Activated CD4-positive, alpha-beta T cell treated with anti-CD3 and anti-CD28 coated beads for 1 hour (primary cell): Measurements from ENCODE around the gene EBF4.
A peak's percentile ranks its signal among the peaks of the same experiment; 100 is the strongest.

ENCODE experiments used
- DNase-seq: peaks from one replicate; pipeline ENCODE4 v3.0.0-alpha.2; 2020

EBF4 gene, protein sequence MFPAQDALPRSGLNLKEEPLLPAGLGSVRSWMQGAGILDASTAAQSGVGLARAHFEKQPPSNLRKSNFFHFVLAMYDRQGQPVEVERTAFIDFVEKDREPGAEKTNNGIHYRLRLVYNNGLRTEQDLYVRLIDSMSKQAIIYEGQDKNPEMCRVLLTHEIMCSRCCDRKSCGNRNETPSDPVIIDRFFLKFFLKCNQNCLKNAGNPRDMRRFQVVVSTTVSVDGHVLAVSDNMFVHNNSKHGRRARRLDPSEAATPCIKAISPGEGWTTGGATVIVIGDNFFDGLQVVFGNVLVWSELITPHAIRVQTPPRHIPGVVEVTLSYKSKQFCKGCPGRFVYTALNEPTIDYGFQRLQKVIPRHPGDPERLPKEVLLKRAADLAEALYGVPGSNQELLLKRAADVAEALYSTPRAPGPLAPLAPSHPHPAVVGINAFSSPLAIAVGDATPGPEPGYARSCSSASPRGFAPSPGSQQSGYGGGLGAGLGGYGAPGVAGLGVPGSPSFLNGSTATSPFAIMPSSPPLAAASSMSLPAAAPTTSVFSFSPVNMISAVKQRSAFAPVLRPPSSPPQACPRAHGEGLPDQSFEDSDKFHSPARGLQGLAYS

DNA sequence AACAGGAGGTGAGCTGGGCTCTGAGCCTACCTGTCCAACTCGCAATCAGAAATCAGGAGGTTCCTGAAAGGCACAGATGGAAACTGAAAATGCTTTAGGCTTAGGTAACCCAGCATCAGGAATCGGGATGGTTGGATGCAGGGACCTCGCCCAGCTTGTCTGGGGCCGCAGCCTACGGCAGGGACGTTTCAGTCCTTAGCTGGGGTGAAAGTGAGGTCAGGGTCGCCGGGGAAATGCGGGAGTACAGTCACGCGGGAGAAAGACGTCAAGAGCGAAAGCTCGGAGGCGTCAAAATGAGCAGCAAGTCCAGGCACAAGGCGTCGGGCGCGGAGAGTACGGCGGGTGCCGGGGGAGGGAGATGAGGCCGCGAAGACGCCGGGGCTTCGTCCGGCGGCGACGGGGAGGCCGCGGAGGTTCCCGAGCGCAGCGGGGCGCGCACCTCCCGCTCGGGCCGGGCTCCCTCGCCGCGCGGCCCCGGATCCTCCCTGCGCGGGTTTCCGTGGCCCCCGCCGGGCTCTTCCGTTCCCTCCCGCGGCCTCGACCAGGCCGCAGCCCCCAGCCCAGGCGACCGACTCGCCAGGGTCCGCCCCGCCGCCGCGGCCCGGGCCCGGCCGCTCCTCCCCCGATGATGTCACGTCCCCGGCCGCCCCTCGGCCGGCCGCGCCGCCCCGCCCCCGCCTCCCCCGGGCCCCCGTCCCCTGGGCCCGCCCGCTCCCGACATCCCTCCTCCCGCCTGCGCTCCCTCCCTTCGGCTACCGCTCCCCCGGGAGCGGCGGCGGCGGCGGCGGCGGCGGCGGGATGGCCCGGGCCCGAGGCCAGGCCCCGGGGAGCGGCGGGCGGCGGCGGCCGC is at the start of gene EBF4:
Gene EBF4 (plus strand): TSS at position 745 of the 850 bp plus-strand sequence. CDS start 866 bp downstream, outside the sequence.
- DNase-seq: no peak

- no peak for DNase-seq
Measured at GRCh38 chr20:2643708-2644107, 48.9 kb upstream of the EBF4 start.

- DNase-seq: peak; percentile 92
Measured at GRCh38 chr20:2651772-2652723, 40.5 kb upstream of the EBF4 start, which contains the start of gene NOP56. Gene NOP56 (plus strand): TSS chr20:2652632. CDS start chr20:2652661, 29 bp downstream.

DNA sequence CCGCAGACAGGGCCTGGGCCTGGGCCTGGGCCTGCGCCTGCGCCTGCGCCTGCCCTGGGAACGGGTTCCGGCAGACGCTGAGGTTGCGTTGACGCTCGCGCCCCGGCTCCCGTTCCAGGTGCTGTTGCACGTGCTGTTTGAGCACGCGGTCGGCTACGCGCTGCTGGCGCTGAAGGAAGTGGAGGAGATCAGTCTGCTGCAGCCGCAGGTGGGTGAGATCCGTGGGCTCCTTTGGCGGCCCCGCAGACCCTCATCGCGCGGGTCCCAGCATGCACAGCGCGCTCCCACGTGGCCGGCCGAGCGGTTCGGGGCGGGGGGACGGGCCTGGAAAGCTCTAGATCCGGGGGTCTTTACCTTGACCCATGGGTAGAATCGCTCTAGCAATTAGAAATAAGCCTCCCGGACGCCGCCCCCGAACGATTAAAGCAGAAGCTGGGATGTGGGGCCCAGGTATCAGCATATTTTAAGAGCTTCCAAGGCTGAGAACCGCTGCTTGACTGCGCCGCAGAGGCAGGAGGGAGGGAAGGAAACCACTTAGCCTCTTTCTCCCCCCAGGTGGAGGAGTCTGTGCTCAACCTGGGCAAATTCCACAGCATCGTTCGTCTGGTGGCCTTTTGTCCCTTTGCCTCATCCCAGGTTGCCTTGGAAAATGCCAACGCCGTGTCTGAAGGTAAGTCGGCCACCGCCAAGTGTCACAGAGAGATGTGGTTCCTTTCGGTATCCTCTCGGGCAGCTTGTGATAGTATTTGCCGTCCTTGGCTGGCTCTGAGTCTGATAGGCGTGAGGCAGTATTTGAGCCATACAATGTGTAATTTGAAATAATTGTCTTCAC is 39.6 kb upstream of the EBF4 start:
- DNase-seq: no peak

- no peak for DNase-seq
Measured at GRCh38 chr20:2653556-2654383, 38.8 kb upstream of the EBF4 start.

DNA sequence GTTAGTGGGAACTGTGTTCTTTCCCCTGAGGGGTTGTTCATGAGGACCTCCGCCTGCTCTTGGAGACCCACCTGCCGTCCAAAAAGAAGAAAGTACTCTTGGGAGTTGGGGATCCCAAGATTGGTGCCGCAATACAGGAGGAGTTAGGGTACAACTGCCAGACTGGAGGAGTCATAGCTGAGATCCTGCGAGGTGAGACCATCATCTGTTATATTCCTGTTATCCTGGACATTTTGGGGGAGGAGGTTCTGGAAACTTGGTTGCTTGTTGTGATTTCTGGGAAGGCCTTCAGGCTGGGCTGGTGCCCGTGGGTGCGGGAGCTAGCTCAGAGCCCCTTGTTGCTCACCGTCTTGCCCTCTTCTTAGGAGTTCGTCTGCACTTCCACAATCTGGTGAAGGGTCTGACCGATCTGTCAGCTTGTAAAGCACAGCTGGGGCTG is 38.2 kb upstream of the EBF4 start:
- no peak for DNase-seq

DNA sequence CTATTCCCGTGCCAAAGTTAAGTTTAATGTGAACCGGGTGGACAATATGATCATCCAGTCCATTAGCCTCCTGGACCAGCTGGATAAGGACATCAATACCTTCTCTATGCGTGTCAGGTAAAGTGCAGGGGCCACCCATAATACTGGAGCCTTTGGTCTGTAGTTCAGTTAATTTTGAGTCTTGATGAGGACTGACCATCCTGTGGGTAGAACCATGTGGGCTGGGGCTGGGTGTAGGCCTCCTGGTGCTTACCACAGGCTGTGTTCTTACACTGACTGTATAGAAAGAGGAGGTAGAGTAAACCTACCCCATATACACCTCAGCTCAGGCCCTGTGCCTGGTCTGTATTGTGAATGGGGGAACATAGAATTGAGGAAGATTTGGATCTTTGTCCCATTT is 37.7 kb upstream of the EBF4 start:
- DNase-seq: no peak

DNA sequence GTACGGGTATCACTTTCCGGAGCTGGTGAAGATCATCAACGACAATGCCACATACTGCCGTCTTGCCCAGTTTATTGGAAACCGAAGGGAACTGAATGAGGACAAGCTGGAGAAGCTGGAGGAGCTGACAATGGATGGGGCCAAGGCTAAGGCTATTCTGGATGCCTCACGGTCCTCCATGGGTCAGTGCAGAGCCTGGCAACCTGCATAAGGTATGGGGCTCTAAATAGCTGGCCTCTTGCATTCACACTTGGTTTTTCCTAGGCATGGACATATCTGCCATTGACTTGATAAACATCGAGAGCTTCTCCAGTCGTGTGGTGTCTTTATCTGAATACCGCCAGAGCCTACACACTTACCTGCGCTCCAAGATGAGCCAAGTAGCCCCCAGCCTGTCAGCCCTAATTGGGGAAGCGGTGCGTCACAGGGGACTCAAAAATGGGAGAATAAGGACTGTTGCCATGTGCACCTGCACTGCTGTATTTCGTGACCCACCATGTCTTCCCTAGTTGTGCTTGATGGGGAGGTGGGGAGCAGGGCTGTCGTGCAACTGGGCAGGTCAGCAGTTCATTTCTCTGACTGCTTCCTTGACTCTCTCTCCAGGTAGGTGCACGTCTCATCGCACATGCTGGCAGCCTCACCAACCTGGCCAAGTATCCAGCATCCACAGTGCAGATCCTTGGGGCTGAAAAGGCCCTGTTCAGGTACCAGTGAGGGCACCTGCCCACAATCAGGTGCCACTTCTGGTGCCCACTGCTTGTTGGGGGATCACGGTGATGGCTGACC is 37.1 kb upstream of the EBF4 start:
- no peak for DNase-seq

GRCh38 chr20:2656471-2657117 is 36.0 kb upstream of the EBF4 start:
- no peak for DNase-seq

DNA sequence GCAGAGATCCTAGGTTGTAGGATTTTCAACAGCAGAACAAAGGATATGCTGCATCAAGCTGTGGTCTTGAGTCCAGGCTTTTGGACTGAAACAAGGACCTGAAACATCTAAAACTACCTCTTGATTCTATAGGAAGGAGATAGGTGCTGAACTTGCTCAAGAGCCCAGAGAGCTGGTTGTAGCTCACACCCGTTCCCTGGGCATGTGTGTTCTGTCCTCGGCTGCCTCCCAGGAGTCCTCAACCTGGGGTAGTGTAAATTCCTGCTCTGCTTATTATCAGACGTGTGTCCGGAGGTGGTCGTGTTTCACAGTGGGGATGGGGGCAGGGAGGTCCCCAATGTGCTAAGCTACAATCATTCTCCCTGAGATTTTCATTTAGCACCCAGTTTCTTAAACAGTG is 35.3 kb upstream of the EBF4 start:
- no peak for DNase-seq

GRCh38 chr20:2657674-2658073 is 34.9 kb upstream of the EBF4 start:
- no peak for DNase-seq

DNA sequence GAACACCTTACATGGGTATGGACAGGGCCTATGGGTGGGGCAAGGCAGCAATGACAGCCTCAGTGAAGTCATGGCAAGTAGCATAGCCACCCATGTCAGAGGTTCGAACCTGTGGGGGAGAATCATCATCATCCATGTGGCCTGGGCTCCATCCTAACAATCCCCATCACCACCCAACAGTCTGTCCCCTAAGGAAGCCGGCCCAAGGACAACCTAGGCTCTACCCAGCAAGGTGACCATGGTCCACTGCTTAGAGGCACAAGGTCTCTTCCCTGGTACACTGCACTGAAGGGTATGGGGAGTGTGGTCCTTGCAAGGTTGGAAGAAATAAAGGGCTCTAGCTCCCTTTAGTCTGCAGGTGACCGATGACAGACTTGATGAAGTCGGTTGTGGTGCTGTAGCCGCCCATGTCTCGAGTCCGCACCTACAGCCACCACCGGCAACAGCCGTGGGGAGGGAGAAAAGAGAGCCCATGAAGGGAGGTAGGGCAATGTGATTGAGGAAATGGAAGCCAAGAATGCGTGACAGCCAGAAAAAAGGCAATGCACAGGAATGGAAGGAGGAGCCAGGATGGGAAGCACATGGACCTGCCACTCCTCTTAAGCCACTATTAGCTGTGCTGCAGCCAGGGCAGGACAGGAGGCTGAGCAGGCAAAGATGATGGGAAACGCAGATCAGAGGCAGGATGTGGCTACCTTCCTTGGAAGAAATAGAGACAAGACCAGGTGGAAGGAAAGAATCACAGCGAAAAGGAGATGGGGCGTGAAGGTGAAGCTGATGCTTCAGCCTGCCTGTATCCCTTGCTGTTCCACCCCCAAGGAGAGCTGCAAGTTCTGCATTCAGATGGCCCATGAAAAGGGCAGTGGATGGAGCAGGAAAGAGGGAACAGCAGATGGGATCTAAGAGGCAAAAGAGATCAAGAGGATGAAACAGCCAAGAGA is 33.9 kb upstream of the EBF4 start:
- DNase-seq: no peak

- DNase-seq: no peak
Measured at GRCh38 chr20:2659547-2659946, 33.0 kb upstream of the EBF4 start.

DNA sequence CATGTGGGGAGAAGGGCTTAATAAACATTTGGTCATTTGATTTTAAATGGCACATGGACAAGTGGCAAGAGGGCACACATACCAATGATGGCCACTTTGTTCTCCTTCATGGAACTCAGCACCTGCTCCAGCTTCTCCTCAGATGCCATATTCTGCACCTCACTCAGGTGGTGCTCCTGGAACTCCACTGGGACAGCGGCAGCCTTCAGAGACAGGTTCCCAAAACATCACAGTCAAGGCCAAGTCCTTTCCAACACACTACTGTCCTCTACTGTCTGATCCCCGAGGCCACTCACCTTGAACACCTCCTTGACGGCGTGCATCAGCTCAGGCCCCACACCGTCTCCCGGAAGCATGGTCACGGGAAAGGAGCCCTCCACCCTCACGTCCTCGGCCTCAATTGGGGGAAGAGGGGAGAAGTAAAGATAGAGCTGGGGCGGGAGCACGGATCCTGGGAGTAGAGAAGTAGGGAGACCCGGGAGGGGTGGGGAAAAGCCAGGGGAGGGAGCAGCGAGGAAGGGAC is 29.2 kb upstream of the EBF4 start:
- no peak for DNase-seq

DNA sequence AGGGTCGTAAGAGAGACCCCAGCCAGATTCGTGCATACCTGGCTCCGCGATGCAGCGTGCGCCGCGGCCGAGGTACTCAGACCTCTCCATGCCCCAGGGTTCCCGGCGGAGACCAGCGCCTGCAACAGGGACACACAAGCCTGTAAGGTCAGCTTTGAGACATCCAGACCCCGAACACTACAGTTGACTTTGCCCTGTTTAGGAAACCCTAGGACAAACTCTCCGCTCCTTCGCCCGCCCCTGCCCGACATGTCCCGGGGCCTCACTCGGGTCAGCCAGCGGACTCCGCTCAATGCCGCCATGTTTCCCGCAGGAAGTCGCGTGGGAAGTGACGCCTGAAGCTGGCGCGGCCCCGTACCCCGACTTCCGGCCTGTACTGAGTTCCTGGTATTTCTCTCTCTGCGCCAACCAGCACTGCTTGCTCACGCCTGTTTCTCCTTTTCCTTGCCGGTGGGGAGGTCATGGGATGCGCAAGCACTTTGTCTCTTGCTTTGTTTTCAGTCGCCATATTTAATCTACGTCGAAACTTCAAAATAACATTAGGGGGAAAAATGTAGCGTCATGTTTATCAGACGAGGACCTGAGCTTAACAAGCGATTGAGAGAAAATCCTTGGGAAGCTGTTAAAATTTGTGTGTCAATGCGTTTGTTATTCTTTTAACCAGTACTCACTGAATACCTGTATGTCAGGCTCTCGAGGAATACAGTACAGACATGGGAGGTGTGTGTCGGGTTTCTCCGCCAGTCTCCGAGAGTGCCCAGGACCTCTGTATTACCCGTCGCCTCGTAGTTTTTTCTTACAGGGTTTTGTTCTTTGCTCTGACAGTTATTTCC is 28.5 kb upstream of the EBF4 start, which contains the start of gene IDH3B:
Gene IDH3B (minus strand): TSS at position 330 of the 833 bp plus-strand sequence. CDS start 28 bp downstream, at position 302.
- peak; percentile 86 for DNase-seq

DNA sequence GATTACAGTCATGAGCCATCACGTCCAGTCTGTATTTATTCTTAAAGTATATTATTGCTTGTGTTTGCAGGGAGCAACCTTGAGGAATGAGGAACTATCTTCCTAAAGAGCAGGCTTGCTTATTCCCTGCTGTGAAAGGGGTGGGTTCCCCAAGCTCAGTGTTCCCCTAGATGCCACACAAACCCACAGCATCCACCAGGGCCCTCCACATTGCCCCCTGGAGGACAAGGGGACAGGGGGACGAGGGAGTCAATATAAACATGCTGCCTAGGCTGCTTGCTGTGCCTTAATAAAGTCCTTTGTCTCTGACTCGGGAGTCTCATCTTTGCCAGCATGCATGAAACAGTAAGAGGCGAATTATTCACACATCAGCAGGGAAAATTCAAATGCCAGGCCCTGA is 20.6 kb upstream of the EBF4 start:
- DNase-seq: no peak
